22Rv1 (cell line): ENCODE results near the gene PACS1.
A peak's percentile ranks its signal among the peaks of the same experiment; 100 is the strongest.

Experiments
- H3K27ac ChIP-seq: fragments of 450-650 bp; 2 replicates; pipeline ENCODE4 v1.5.1; 2017
- CTCF ChIP-seq: fragments of 450-650 bp; IDR thresholded peaks from 2 replicates; pipeline ENCODE4 v1.5.1; 2017; ENCODE audit warnings: mild to moderate bottlenecking
- ZFX ChIP-seq: fragments of 450-650 bp; IDR thresholded peaks from 2 replicates; pipeline ENCODE4 v1.6.1; 2017; ENCODE audit warnings: antibody characterized with exemption, borderline replicate concordance

The PACS1 gene

GRCh38 chr11:66063900-66064299, 6.2 kb upstream of the PACS1 start:
- no peak overlapping the region for H3K27ac ChIP-seq
- TF ChIP-seq ZFX (no peak), CTCF (no peak)

- TF ChIP-seq CTCF (no peak), ZFX (no peak)
- no peak overlapping the region for H3K27ac ChIP-seq
Measured at GRCh38 chr11:66064571-66064970, 5.5 kb upstream of the PACS1 start.

GRCh38 chr11:66066751-66067150, 3.3 kb upstream of the PACS1 start:
- TF ChIP-seq CTCF (no peak), ZFX (no peak)
- H3K27ac ChIP-seq: 0 out of 2 replicates have a peak overlapping the region, but pooled peaks have one; percentile 15

- no peak overlapping the region for H3K27ac ChIP-seq
- TF ChIP-seq ZFX (no peak), CTCF (no peak)
Measured at GRCh38 chr11:66067640-66068039, 2.4 kb upstream of the PACS1 start.

- peak overlapping the region; percentile 78 for H3K27ac ChIP-seq
Measured at GRCh38 chr11:66068154-66068821, 1.8 kb upstream of the PACS1 start.

GRCh38 chr11:66068923-66069714, 953 bp upstream of the PACS1 start:
- H3K27ac ChIP-seq: peak overlapping the region; percentile 78
- TF ChIP-seq CTCF: no peak; the same call in 1 of the 2 replicates
- no peak for TF ChIP-seq ZFX

More at GRCh38 chr11:66068154-66068821, 1.8 kb upstream of the PACS1 start:
- no peak for TF ChIP-seq ZFX
- peak; percentile 91 for TF ChIP-seq CTCF

- TF ChIP-seq ZFX: no peak
- TF ChIP-seq CTCF: no peak
- H3K27ac ChIP-seq: peak overlapping the region; percentile 78
Measured at GRCh38 chr11:66070604-66071380, 720 bp downstream of the PACS1 start.
